A549 (cell line): ENCODE results near the gene CHD9. TPM values are rescaled to one million over a fixed set of nuclear protein-coding genes. Genes with fewer than 3 reads are reported as not detected.

ENCODE experiments used
- ATAC-seq, 2 experiments: fragments of 200-7000 bp in 1 of 2; fragments of >200 bp in 1 of 2; cut with Nextera tagmentation in 1 of 2; cut with Tn5 transposase in 1 of 2; 3 replicates each; pipeline versions ENCODE4 v1.8.0 to v1.9.1; 2018 to 2020; ENCODE audit warnings: mild to moderate bottlenecking in 1 of 2, moderate library complexity in 1 of 2
- CTCF ChIA-PET: fragments of 300-600 bp; sonication (Branson Sonifier 250); formaldehyde crosslinking; extraction: SDS; loops from one replicate; lab custom pipeline; 2021; ENCODE audit warnings: antibody characterized with exemption, inconsistent platforms; lab: Yijun Ruan, JAX
- POLR2A ChIA-PET: fragments of 350-600 bp; formaldehyde crosslinking; extraction: SDS; loops from one replicate; lab custom pipeline; 2021; ENCODE audit warnings: antibody characterized with exemption, inconsistent platforms; lab: Yijun Ruan, JAX
- DNase-seq, 2 experiments: peaks; one replicate each; pipeline versions ENCODE4 v3.0.0 to v3.0.0-alpha.2; 2011 to 2016; ENCODE audit warnings: low read depth in 1 of 2, low spot score in 1 of 2
- FAIRE-seq: peaks from 2 replicates; lab custom pipeline; 2011; peaks lifted over from hg19 to GRCh38; lab: Jason Lieb, UNC
- H3K27ac ChIP-seq, 2 experiments: fragments of >200 bp; sonication (Bioruptor Twin); formaldehyde crosslinking; 3 replicates each; pipeline ENCODE4 v1.5.1; 2016 to 2017
- H3K4me1 ChIP-seq: fragments of >200 bp; sonication (Bioruptor Twin); formaldehyde crosslinking; 3 replicates; pipeline ENCODE4 v1.6.1; 2016
- H3K4me2 ChIP-seq: fragments of >200 bp; sonication (Bioruptor Twin); formaldehyde crosslinking; 3 replicates; pipeline ENCODE4 v1.6.1; 2016
- H3K4me3 ChIP-seq: fragments of >200 bp; sonication (Bioruptor Twin); formaldehyde crosslinking; 3 replicates; pipeline ENCODE4 v1.5.1; 2016
- H3K9me3 ChIP-seq: fragments of >200 bp; sonication (Bioruptor Twin); formaldehyde crosslinking; 3 replicates; pipeline ENCODE4 v1.6.1; 2016
- CBX2 ChIP-seq: fragments of 200-600 bp; sonication (generic); IDR thresholded peaks from 2 replicates; pipeline ENCODE4 v1.6.1; 2016; ENCODE audit warnings: low read depth, mild to moderate bottlenecking, borderline replicate concordance
- CEBPB ChIP-seq, 2 experiments: fragments of >200 bp in 1 of 2; sonication (Bioruptor Twin) in 1 of 2; formaldehyde crosslinking in 1 of 2; IDR thresholded peaks; 2 replicates each; pipeline ENCODE4 v1.6.1; 2012 to 2016
- EHF ChIP-seq: fragments of 250-450 bp; sonication (Bioruptor Pico); IDR thresholded peaks from 2 replicates; pipeline ENCODE4 v1.5.0; 2020; ENCODE audit warnings: mild to moderate bottlenecking
- EP300 ChIP-seq, 2 experiments: fragments of >200 bp; sonication (Bioruptor Twin); formaldehyde crosslinking; IDR thresholded peaks; 2 replicates in 1 of 2; 3 replicates in 1 of 2; pipeline ENCODE4 v1.6.1; 2016 to 2017
- FOXS1 ChIP-seq: fragments of 250-450 bp; sonication (Bioruptor Pico); IDR thresholded peaks from 2 replicates; pipeline ENCODE4 v1.5.0; 2020; ENCODE audit warnings: mild to moderate bottlenecking, moderate library complexity
- HEYL ChIP-seq: fragments of 250-450 bp; sonication (Bioruptor Pico); IDR thresholded peaks from 2 replicates; pipeline ENCODE4 v1.8.0; 2021; ENCODE audit warnings: mild to moderate bottlenecking, moderate library complexity
- HOXB13 ChIP-seq: fragments of 250-450 bp; sonication (Bioruptor Pico); IDR thresholded peaks from 2 replicates; pipeline ENCODE4 v1.5.0; 2020; ENCODE audit warnings: low read depth, mild to moderate bottlenecking, moderate library complexity
- HOXB5 ChIP-seq: fragments of 250-450 bp; sonication (Bioruptor Pico); IDR thresholded peaks from 2 replicates; pipeline ENCODE4 v1.5.0; 2020; ENCODE audit warnings: mild to moderate bottlenecking, moderate library complexity
- JUN ChIP-seq, 2 experiments: fragments of >200 bp; sonication (Bioruptor Twin); formaldehyde crosslinking; IDR thresholded peaks; 2 replicates in 1 of 2; 3 replicates in 1 of 2; pipeline ENCODE4 v1.6.1; 2016 to 2017
- KDM1A ChIP-seq: fragments of 200-600 bp; sonication (generic); IDR thresholded peaks from 2 replicates; pipeline ENCODE4 v1.6.1; 2016; ENCODE audit warnings: low read depth, mild to moderate bottlenecking
- KDM5A ChIP-seq: fragments of 200-600 bp; sonication (generic); IDR thresholded peaks from 2 replicates; pipeline ENCODE4 v1.6.1; 2016; ENCODE audit warnings: antibody characterized with exemption, mild to moderate bottlenecking
- MAZ ChIP-seq: fragments of 150-350 bp; IDR thresholded peaks from 2 replicates; pipeline ENCODE4 v1.6.1; 2014; ENCODE audit warnings: antibody characterized with exemption, low read depth, low read length, borderline replicate concordance
- NFE2L2 ChIP-seq: fragments of 150-350 bp; conservative IDR thresholded peaks from 2 replicates; pipeline ENCODE4 v1.6.1; 2014; ENCODE audit warnings: low read length
- NPAS2 ChIP-seq: fragments of 250-450 bp; sonication (Bioruptor Pico); IDR thresholded peaks from 2 replicates; pipeline ENCODE4 v1.8.0; 2022; ENCODE audit warnings: mild to moderate bottlenecking, moderate library complexity, borderline replicate concordance
- NR3C1 ChIP-seq: fragments of >200 bp; sonication (Bioruptor Twin); formaldehyde crosslinking; IDR thresholded peaks from 3 replicates; pipeline ENCODE4 v1.6.1; 2017
- RARB ChIP-seq: fragments of 250-450 bp; sonication (Bioruptor Pico); IDR thresholded peaks from 2 replicates; pipeline ENCODE4 v1.8.0; 2021; ENCODE audit warnings: mild to moderate bottlenecking, moderate library complexity
- RFX5 ChIP-seq: fragments of 450-650 bp; IDR thresholded peaks from 2 replicates; pipeline ENCODE4 v1.7.1; 2014; ENCODE audit warnings: antibody characterized with exemption, mild to moderate bottlenecking, moderate library complexity
- TFCP2L1 ChIP-seq: fragments of 250-450 bp; sonication (Bioruptor Pico); IDR thresholded peaks from 2 replicates; pipeline ENCODE4 v1.5.0; 2021; ENCODE audit warnings: mild to moderate bottlenecking
- TP53 ChIP-seq: fragments of 250-450 bp; sonication (Bioruptor Pico); IDR thresholded peaks from 2 replicates; pipeline ENCODE4 v1.5.0; 2021; ENCODE audit warnings: mild to moderate bottlenecking, moderate library complexity
- ZC3H11A ChIP-seq: fragments of 450-650 bp; IDR thresholded peaks from 2 replicates; pipeline ENCODE4 v1.6.1; 2014; ENCODE audit warnings: antibody characterized with exemption, mild to moderate bottlenecking
- ZFP36 ChIP-seq: fragments of 450-650 bp; IDR thresholded peaks from 2 replicates; pipeline ENCODE4 v1.6.1; 2014; ENCODE audit warnings: borderline replicate concordance; ENCODE audit not compliant: partially characterized antibody
- ZNF302 ChIP-seq: fragments of 250-450 bp; sonication (Bioruptor Pico); IDR thresholded peaks from 2 replicates; pipeline ENCODE4 v1.9.0; 2021; ENCODE audit warnings: inconsistent platforms, mild to moderate bottlenecking, moderate library complexity
- WGBS: methylation state at CpG from one replicate; pipeline ENCODE4 v1.1.6; 2017; ENCODE audit errors: missing lambda C conversion rate; 5-methylcytosine and 5-hydroxymethylcytosine counted together
- polyA plus RNA-seq, 4 experiments: library from polyadenylated mRNA; depleted of rRNA in 3 of 4; stranded (reverse); fragments of >200 nt; fragmentation: RNase III in 1 of 4; extraction: RNeasy Plus Mini Kit Qiagen cat#74134 plus additional on column Dnase treatment in 1 of 4; gene quantifications; 2 replicates in 3 of 4; 3 replicates in 1 of 4; pipeline ENCODE4 v1.2.3, GENCODE V29; 2011 to 2017
- TF ChIP-seq, protein P1 (sequence below): fragments of 200-600 bp; sonication (generic); IDR thresholded peaks from 2 replicates; pipeline ENCODE4 v1.6.1; 2016; ENCODE audit warnings: antibody characterized with exemption, mild to moderate bottlenecking, moderate library complexity

CHD9 gene
- polyA plus RNA-seq, 2 of the 4 experiments (the other 2 are of a cell fraction): 17.8 to 51.6 TPM

DNA sequence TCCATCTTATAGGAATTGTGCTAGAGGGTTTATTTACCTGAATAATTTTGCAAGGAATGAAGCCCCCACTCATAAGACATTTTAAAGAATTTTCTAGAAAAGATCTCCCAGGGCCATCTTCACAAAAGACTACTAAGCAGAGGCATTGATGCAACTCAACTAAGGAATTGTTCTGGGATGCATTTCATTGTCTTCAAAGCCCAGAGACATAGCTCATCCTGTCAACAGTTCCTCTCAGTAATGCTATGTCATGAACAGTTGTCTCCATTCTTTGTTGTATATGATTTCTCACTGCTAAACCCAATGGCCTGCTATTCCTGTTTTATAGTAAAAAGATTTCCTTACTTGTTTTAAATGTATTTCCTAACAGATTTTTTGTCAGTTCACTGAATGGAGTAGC is 242.7 kb downstream of the CHD9 start:
- Histone ChIP-seq H3K4me3 (no peak overlapping the region), H3K9me3 (no peaks in the 10 kb centered on the region), H3K27ac (no peak overlapping the region), H3K4me2 (no peak overlapping the region), H3K4me1 (no peaks in the 10 kb centered on the region)
- FAIRE-seq: no peak
- POLR2A ChIA-PET: no interaction called here
- TF ChIP-seq CBX2: no peak
- no peak for TF ChIP-seq HOXB5 (CRISPR knock-in tag)
- ATAC-seq: no peak
- CTCF ChIA-PET: interaction anchor here (2.4 kb wide), 1 partner anchor 14 kb away, joined by 7 read pairs; no protein-coding TSS in a partner anchor
- no peak for DNase-seq

DNA sequence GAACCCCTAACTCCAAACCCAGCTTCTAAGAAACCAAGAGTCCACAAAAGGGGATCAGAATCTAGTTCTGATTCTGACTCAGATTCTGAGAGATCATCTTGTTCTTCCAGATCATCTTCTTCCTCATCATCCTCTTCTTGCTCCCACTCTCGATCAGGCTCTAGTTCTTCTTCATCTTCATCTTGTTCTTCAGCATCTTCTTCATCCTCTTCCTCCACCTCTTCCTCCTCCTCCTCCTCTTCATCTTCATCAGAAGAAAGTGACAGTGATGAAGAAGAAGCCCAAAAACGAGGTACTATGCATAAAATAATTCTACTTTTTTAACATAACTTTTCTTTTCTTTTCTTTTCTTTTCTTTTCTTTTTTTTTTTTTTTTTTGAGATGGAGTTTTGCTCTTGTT is 249.5 kb downstream of the CHD9 start:
- TF ChIP-seq CEBPB (IDR thresholded peaks at IDR 0.05) (no peak), NFE2L2 (no peak), EP300 (IDR thresholded peaks at IDR 0.05) (no peak), KDM5A (no peak), KDM1A (no peak), HOXB5 (CRISPR knock-in tag) (no peak), ZFP36 (no peak), TP53 (CRISPR knock-in tag) (no peak)
- FAIRE-seq (no peak), DNase-seq (no peak), ATAC-seq (no peak)
- no peak overlapping the region for H3K27ac ChIP-seq
- H3K4me2 ChIP-seq: no peak overlapping the region
- no peak overlapping the region for H3K4me3 ChIP-seq
- H3K4me1 ChIP-seq: no peaks in the 10 kb centered on the region
- CTCF ChIA-PET: interaction anchor here (1.3 kb wide), 1 partner anchor 11 kb away, joined by 3 read pairs; no protein-coding TSS in a partner anchor
- 68% methylated on average over 2 of the region's 2 CpGs for WGBS
- H3K9me3 ChIP-seq: no peaks in the 10 kb centered on the region
- POLR2A ChIA-PET: no interaction called here

DNA sequence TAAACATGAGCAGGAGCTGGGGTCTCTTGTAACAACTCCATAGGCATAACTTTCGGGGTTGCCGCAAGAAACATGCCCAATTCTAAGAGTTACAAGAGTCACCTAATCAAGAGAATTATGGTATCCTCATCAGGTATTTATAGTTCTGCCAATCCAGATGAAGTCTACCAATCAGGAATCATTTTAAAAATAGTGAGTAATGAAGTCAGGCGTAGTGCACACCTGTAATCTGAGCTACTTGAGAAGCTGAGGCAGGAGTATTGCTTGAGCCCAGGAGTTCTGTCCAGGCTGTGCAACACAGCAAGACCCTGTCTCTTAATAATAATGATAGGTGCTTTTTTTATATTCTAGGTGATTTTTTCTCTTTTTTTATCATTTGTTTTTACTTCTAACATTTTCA is 251.0 kb downstream of the CHD9 start:
- DNase-seq (no peak), ATAC-seq (no peak), FAIRE-seq (no peak)
- Histone ChIP-seq H3K4me3 (no peak overlapping the region), H3K27ac (no peak overlapping the region), H3K4me2 (no peak overlapping the region), H3K9me3 (no peaks in the 10 kb centered on the region), H3K4me1 (no peaks in the 10 kb centered on the region)
- CTCF ChIA-PET: no interaction called here
- WGBS: 91% methylated on average over 3 of the region's 3 CpGs
- POLR2A ChIA-PET: no interaction called here
- TF ChIP-seq RARB (CRISPR knock-in tag): no peak

DNA sequence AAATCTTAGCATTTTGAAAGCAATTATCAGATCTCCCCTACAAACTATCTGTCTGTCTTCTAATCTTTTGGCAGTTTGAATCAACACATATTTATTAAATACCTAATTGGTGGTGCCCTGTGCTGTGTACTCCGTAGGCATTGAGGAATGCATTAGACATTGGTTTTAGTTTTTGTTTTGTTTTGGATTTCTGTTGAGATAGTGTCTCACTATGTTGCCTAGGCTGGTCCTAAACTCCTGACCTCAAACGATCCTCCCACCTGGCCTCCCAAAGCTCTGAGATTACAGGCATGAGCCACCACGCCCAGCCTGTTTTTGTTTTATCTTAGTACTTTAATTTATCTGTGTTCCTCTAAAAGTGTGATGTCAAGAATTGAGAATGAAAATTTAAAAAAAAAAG is 254.7 kb downstream of the CHD9 start:
- Histone ChIP-seq H3K4me3 (no peak overlapping the region), H3K9me3 (no peaks in the 10 kb centered on the region), H3K27ac (no peak overlapping the region), H3K4me2 (no peak overlapping the region), H3K4me1 (no peaks in the 10 kb centered on the region)
- ATAC-seq (no peak), FAIRE-seq (no peak), DNase-seq (no peak)
- 92% methylated on average over 3 of the region's 3 CpGs for WGBS
- ChIA-PET POLR2A (no interaction called here), CTCF (no interaction called here)
- TF ChIP-seq RFX5: no peak
- no peak for TF ChIP-seq TP53 (CRISPR knock-in tag)
- TF ChIP-seq HOXB5 (CRISPR knock-in tag): no peak
- TF ChIP-seq HEYL (CRISPR knock-in tag): no peak
- no peak for TF ChIP-seq TFCP2L1

DNA sequence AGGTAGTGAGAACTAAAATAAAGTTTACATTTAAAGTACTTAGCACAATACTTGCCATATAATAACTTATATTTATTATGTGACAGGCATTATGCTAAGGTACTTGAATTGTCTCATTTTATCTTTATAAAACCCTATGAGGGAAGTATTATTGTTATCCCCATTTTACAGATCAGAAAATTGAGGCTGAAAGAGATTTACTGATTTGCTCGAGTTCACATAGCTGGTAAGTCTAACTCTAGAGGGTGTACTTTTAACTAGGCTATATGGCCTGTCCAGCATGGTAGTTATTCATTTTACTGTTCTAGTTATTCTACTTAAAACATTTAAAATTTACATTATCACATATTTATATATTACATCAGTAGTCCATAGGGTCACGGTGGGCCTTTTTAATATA is 266.2 kb downstream of the CHD9 start:
- Histone ChIP-seq H3K27ac (no peak overlapping the region), H3K4me2 (no peak overlapping the region), H3K9me3 (no peaks in the 10 kb centered on the region), H3K4me3 (no peak overlapping the region), H3K4me1 (no peaks in the 10 kb centered on the region)
- TF ChIP-seq MAZ (no peak), CBX2 (no peak), EHF (no peak), ZC3H11A (no peak), ZNF302 (CRISPR knock-in tag) (no peak), CEBPB (IDR thresholded peaks at IDR 0.05) (no peak), HOXB5 (CRISPR knock-in tag) (no peak), NPAS2 (CRISPR knock-in tag) (no peak), JUN (IDR thresholded peaks at IDR 0.05) (no peak), HOXB13 (CRISPR knock-in tag) (no peak), NR3C1 (no peak), FOXS1 (no peak), ZFP36 (no peak)
- TF ChIP-seq, protein P1, sequence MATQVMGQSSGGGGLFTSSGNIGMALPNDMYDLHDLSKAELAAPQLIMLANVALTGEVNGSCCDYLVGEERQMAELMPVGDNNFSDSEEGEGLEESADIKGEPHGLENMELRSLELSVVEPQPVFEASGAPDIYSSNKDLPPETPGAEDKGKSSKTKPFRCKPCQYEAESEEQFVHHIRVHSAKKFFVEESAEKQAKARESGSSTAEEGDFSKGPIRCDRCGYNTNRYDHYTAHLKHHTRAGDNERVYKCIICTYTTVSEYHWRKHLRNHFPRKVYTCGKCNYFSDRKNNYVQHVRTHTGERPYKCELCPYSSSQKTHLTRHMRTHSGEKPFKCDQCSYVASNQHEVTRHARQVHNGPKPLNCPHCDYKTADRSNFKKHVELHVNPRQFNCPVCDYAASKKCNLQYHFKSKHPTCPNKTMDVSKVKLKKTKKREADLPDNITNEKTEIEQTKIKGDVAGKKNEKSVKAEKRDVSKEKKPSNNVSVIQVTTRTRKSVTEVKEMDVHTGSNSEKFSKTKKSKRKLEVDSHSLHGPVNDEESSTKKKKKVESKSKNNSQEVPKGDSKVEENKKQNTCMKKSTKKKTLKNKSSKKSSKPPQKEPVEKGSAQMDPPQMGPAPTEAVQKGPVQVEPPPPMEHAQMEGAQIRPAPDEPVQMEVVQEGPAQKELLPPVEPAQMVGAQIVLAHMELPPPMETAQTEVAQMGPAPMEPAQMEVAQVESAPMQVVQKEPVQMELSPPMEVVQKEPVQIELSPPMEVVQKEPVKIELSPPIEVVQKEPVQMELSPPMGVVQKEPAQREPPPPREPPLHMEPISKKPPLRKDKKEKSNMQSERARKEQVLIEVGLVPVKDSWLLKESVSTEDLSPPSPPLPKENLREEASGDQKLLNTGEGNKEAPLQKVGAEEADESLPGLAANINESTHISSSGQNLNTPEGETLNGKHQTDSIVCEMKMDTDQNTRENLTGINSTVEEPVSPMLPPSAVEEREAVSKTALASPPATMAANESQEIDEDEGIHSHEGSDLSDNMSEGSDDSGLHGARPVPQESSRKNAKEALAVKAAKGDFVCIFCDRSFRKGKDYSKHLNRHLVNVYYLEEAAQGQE: no peak
- no peak for ATAC-seq
- WGBS: 92% methylated on average over 2 of the region's 2 CpGs
- no peak for DNase-seq
- ChIA-PET CTCF (no interaction called here), POLR2A (no interaction called here)
- FAIRE-seq: no peak
